ENCODE data around the gene WDR46. TPM values are rescaled to one million over a fixed set of nuclear protein-coding genes. Genes with fewer than 3 reads are reported as not detected.

WDR46 gene
- total RNA-seq, 1 donor from 2014 or later = 36.3 TPM

- Histone ChIP-seq H3K36me3 (peaks cover 0 to 34% of the 10 kb centered on the region in 2 donors), H3K4me1 (peaks cover 70% of the 10 kb centered on the region), H3K4me3 (no peak overlapping the region), H3K9me3 (no peaks in the 10 kb centered on the region), H3K27ac (no peak overlapping the region), H3K27me3 (no peaks in the 10 kb centered on the region)
- TF ChIP-seq, protein P1, sequence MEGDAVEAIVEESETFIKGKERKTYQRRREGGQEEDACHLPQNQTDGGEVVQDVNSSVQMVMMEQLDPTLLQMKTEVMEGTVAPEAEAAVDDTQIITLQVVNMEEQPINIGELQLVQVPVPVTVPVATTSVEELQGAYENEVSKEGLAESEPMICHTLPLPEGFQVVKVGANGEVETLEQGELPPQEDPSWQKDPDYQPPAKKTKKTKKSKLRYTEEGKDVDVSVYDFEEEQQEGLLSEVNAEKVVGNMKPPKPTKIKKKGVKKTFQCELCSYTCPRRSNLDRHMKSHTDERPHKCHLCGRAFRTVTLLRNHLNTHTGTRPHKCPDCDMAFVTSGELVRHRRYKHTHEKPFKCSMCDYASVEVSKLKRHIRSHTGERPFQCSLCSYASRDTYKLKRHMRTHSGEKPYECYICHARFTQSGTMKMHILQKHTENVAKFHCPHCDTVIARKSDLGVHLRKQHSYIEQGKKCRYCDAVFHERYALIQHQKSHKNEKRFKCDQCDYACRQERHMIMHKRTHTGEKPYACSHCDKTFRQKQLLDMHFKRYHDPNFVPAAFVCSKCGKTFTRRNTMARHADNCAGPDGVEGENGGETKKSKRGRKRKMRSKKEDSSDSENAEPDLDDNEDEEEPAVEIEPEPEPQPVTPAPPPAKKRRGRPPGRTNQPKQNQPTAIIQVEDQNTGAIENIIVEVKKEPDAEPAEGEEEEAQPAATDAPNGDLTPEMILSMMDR (IDR thresholded peaks at IDR 0.05) = no peak
- TF ChIP-seq POLR2A (IDR thresholded peaks at IDR 0.05) (no peak), POLR2AphosphoS5 (IDR thresholded peaks at IDR 0.05; ENCODE audit: insufficient read depth in 1 of 2, low read depth in 1 of 2) (no peak)
- no peak for DNase-seq (ENCODE audit: extremely low spot score in 2 of 2)
- intact Hi-C loops (cut with DNase I) = loop anchor here (5.0 kb wide), 1 partner anchor 72 kb away; the partner anchor contains the start of genes HSD17B8, RXRB and SLC39A7
Measured at GRCh38 chr6:33273924-33274902, 14.8 kb downstream of the WDR46 start.

- H3K36me3 ChIP-seq = peaks cover 0 to 41% of the 10 kb centered on the region in 2 donors
- H3K4me3 ChIP-seq = peak overlapping the region; percentile 59 to 69
- intact Hi-C loops (cut with DNase I) = loop anchor here (5.0 kb wide), 1 partner anchor 71 kb away; the partner anchor contains the start of genes HSD17B8, RXRB and SLC39A7
- no peaks in the 10 kb centered on the region for H3K9me3 ChIP-seq
- H3K27ac ChIP-seq = no peak overlapping the region
- peaks cover 69% of the 10 kb centered on the region for H3K4me1 ChIP-seq
- no peak for TF ChIP-seq POLR2AphosphoS5 (IDR thresholded peaks at IDR 0.05; ENCODE audit: insufficient read depth in 1 of 2, low read depth in 1 of 2)
- no peak for TF ChIP-seq POLR2A (IDR thresholded peaks at IDR 0.05)
- TF ChIP-seq, protein P1 (IDR thresholded peaks at IDR 0.05) = no peak
- DNase-seq (ENCODE audit: extremely low spot score in 2 of 2) = no peak
- no peaks in the 10 kb centered on the region for H3K27me3 ChIP-seq
Measured at GRCh38 chr6:33273129-33273923, 15.7 kb downstream of the WDR46 start.

DNA sequence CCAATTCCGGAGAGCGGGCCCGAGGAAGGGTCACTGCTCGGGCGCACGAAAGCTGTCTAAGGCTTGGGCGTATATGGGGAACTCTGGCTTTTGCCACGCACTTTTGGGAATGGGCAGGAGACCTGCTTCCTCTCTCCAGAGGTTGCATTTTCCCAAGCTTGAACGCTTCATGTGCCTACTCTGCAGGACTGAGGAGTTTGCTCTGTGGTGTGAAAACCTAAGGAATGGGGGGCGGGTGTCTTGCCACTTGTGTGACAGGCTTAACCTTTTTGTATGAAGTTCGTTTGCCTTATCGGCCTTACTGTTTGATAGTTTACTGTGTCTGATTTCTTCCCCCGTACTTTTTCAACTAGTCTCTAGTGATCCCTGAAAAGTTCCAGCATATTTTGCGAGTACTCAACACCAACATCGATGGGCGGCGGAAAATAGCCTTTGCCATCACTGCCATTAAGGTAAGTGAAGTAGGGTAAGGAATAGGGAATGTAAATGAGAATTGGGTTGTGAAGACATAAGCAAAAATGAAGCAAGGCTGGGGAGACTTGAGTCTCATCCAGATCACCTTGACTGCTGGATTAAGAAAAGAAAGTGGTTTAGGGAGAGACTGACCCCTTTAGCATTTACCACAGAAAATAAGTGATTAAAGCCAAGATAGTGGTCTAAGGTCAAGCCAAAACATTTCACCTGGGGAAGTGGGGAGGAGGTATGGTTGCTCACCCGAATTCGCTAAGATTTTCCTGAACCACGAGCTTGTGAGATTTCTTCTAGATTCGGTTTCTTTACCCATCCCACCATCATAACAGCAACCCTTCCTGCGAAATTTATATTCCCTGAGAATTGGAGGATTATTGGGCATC lies 16.5 kb downstream of the WDR46 start:
- peak overlapping the region; percentile 23 for H3K27ac ChIP-seq
- H3K27me3 ChIP-seq = no peaks in the 10 kb centered on the region
- H3K36me3 ChIP-seq = peaks cover 0 to 49% of the 10 kb centered on the region in 2 donors
- H3K9me3 ChIP-seq = no peaks in the 10 kb centered on the region
- DNase-seq (ENCODE audit: extremely low spot score in 2 of 2) = no peak
- peaks cover 61% of the 10 kb centered on the region for H3K4me1 ChIP-seq
- peak overlapping the region; percentile 59 to 69 for H3K4me3 ChIP-seq
- TF ChIP-seq, protein P1 (IDR thresholded peaks at IDR 0.05) = no peak
- TF ChIP-seq POLR2A (IDR thresholded peaks at IDR 0.05) = no peak
- peak in 1 of 2 donors; percentile 37 for TF ChIP-seq POLR2AphosphoS5 (IDR thresholded peaks at IDR 0.05; ENCODE audit: insufficient read depth in 1 of 2, low read depth in 1 of 2)
- intact Hi-C loops (cut with DNase I) = loop anchor here (5.0 kb wide), 1 partner anchor 70 kb away; the partner anchor contains the start of genes HSD17B8, RXRB and SLC39A7

DNA sequence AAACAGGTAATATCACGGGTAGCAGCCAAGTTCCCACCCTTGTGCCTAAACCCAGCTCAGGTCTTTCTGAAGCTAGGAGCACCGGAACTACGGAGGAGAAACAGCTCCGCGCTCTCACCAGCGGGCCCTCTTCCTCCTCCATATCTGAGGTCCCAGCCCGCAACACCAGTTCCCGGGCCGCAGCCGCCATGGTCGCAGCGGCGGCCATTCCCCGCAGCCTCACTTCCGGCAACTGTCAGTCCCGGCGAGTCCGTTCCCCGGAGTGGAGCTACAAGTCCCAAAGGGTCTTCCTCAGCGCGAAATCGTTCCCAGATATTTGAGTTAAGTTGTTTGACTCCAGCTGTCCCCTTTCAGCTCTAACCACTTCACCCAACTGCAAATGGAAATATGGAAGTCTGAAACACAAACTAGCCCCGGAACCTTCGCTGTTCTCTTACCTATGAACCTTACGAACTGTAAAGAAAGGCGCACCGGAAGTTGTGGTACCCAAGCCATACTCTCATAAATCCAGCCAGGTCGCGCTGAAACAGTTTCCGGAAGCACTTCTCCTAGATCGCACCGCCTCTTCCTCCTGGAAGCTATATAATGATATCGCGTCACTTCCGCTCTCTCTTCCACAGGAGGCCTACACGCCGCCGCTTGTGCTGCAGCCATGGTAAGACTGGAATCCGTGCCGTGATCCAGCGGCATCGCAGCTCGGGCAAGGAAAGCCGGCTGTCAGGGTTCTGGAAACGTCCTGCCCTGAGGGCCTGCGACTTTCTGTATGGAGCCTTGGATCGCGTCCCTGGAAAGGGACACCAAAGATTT lies 17.4 kb downstream of the WDR46 start, which contains the start of the genes RPS18 and VPS52:
Gene RPS18, plus strand, starts transcription at position 608 of the 807 bp plus-strand sequence. Its CDS starts 45 bp downstream, at position 653.
Gene VPS52, minus strand, starts transcription at position 409 of the 807 bp plus-strand sequence. Its CDS starts 201 bp downstream, at position 208.
- Histone ChIP-seq H3K36me3 (peaks cover 0 to 56% of the 10 kb centered on the region in 2 donors), H3K9me3 (no peaks in the 10 kb centered on the region), H3K4me1 (peaks cover 58% of the 10 kb centered on the region), H3K27me3 (no peaks in the 10 kb centered on the region), H3K27ac (peak within 1 kb of the TSS; percentile 83), H3K4me3 (peak within 1 kb of the TSS; percentile 59 to 69)
- peak in 1 of 2 donors; percentile 94 for TF ChIP-seq POLR2A (IDR thresholded peaks at IDR 0.05)
- TF ChIP-seq POLR2AphosphoS5 (IDR thresholded peaks at IDR 0.05; ENCODE audit: insufficient read depth in 1 of 2, low read depth in 1 of 2) = peak; percentile 100
- TF ChIP-seq, protein P1 (IDR thresholded peaks at IDR 0.05) = no peak
- intact Hi-C loops (cut with DNase I) = loop anchor here (5.0 kb wide), 1 partner anchor 69 kb away; the partner anchor contains the start of genes HSD17B8, RXRB and SLC39A7
- peak in 1 of 2 donors; percentile 99 for DNase-seq (ENCODE audit: extremely low spot score in 2 of 2)
